Psoas muscle (tissue), 8 donors: ENCODE results near the gene YIF1B. TPM values are rescaled to one million over a fixed set of nuclear protein-coding genes. Genes with fewer than 3 reads are reported as not detected.
"Not testable (repeated sequence)": the region's sequence is repeated elsewhere in the genome, so short reads cannot be mapped to it uniquely, and the experiment has no call there.

ENCODE experiments used
- ATAC-seq, 4 donors: fragments of 200-7000 bp; cut with Tn5 transposase; one replicate each; pipeline ENCODE4 v1.9.1; 2020; ENCODE audit warnings: moderate library complexity in 3 of 4, mild to moderate bottlenecking in 2 of 4
- DNase-seq, 2 donors: peaks; one replicate each; pipeline ENCODE4 v3.0.0-alpha.2; 2020
- H3K27ac ChIP-seq: fragments of 200-600 bp; one replicate; pipeline ENCODE4 v1.8.0; 2022
- H3K27me3 ChIP-seq, 3 donors: fragments of 200-600 bp in 1 of 3; one replicate each; pipeline versions ENCODE4 v1.6.1 to v1.8.0; 2013 to 2022; ENCODE audit warnings: low read length in 2 of 3, mild to moderate bottlenecking in 2 of 3, moderate library complexity in 1 of 3; ENCODE audit not compliant: insufficient read depth in 3 of 3
- H3K36me3 ChIP-seq, 2 donors: fragments of 200-600 bp in 1 of 2; one replicate each; pipeline versions ENCODE4 v1.6.1 to v1.8.0; 2013 to 2022; ENCODE audit warnings: low read depth in 1 of 2, mild to moderate bottlenecking in 1 of 2, moderate library complexity in 1 of 2; ENCODE audit not compliant: insufficient read depth in 1 of 2
- H3K4me1 ChIP-seq: fragments of 200-600 bp; one replicate; pipeline ENCODE4 v1.8.0; 2022
- H3K4me3 ChIP-seq: fragments of 200-600 bp; one replicate; pipeline ENCODE4 v1.8.0; 2022; ENCODE audit warnings: mild to moderate bottlenecking
- H3K9me3 ChIP-seq: fragments of 200-600 bp; one replicate; pipeline ENCODE4 v1.8.0; 2022
- CTCF ChIP-seq: fragments of 200-600 bp; IDR thresholded peaks from one replicate; pipeline ENCODE4 v1.8.0; 2022; ENCODE audit warnings: antibody characterized with exemption
- WGBS, 3 donors: extraction: QIAGEN DNeasy Blood & Tissue Kit; methylation state at CpG; one replicate each; pipeline versions ENCODE4 v1.1.6 to v1.1.7; 2013; 5-methylcytosine and 5-hydroxymethylcytosine counted together
- intact Hi-C, 2 donors: fragments of 100-400 bp; cut with DNase I; formaldehyde crosslinking; loops; one replicate each; pipeline versions ENCODE4 v1.11.0 to v1.14.2; 2022
- polyA plus RNA-seq, 3 donors: library from polyadenylated mRNA; stranded (reverse); fragments of 200-250 nt; gene quantifications; one replicate each; pipeline ENCODE4 v1.2.3, GENCODE V29; 2013
- total RNA-seq, 4 donors: library from RNA; stranded (reverse); fragmentation: NEBNext Ultra II Directional in 2 of 4; extraction: Animal tissue kit (Norgen Biotek cat#: 25700) in 2 of 4; gene quantifications; one replicate each; pipeline versions ENCODE4 v1.2.1 to v1.2.4, GENCODE V29; 2021 to 2023
- donor health status: healthy with polysubstance abuse.
- donor health status: DM: no; HTN: no; CAD: no; lungs with moderate emphysema.
- donor health status: Bipolar disorder and iron deficiency.
- donor health status: healthy.
- donor health status: DM: yes; HTN: yes; CAD: no.
- donor health status: DM: no; HTN: no; CAD: no.
- donor health status: DM: no; HTN: no; CAD: no.
- donor health status: DM: yes; HTN: yes; CAD: no.

YIF1B gene
- total and polyA plus RNA-seq, 7 donors, result 20.1 to 57.7 (median 27.2) TPM

GRCh38 chr19:38346837-38347236, 31.1 kb upstream of the YIF1B start:
- no peak for TF ChIP-seq CTCF
- Histone ChIP-seq H3K9me3 (no peaks in the 10 kb centered on the region), H3K27me3 (peaks cover 0 to 4% (median under 1%) of the 10 kb centered on the region in 3 donors), H3K4me3 (no peak overlapping the region), H3K4me1 (no peaks in the 10 kb centered on the region), H3K27ac (no peak overlapping the region), H3K36me3 (peaks cover 0 to 8% of the 10 kb centered on the region in 2 donors)
- no peak for ATAC-seq
- intact Hi-C loops, result no loop called here
- no peak for DNase-seq
- WGBS, 3 donors, result 77 to 86% (median 78%) methylated on average over 4 of the region's 4 CpGs

- peaks cover 5% of the 10 kb centered on the region for H3K4me1 ChIP-seq
- DNase-seq (no peak), ATAC-seq (no peak)
- no peaks in the 10 kb centered on the region for H3K27me3 ChIP-seq
- no peak for TF ChIP-seq CTCF
- peaks cover 0 to 17% of the 10 kb centered on the region in 2 donors for H3K36me3 ChIP-seq
- 86 to 93% (median 88%) methylated on average over 2 of the region's 2 CpGs for WGBS, 3 donors
- H3K27ac ChIP-seq, result no peak overlapping the region
- H3K4me3 ChIP-seq, result no peak overlapping the region
- intact Hi-C loops, result no loop called here
- H3K9me3 ChIP-seq, result no peaks in the 10 kb centered on the region
Observed at GRCh38 chr19:38340927-38341326, 25.2 kb upstream of the YIF1B start.

GRCh38 chr19:38339011-38339410, 23.3 kb upstream of the YIF1B start:
- WGBS, 3 donors, result 53 to 56% (median 54%) methylated on average over 4 of the region's 4 CpGs
- not testable (repeated sequence) for DNase-seq

GRCh38 chr19:38337360-38337653, 21.6 kb upstream of the YIF1B start:
- 65 to 73% (median 67%) methylated on average over 10 of the region's 10 CpGs for WGBS, 3 donors

More at GRCh38 chr19:38339011-38339410, 23.3 kb upstream of the YIF1B start:
- H3K9me3 ChIP-seq, H3K27me3 ChIP-seq, H3K4me1 ChIP-seq, ATAC-seq, H3K4me3 ChIP-seq, H3K27ac ChIP-seq: not testable (repeated sequence)
- intact Hi-C loops, result loop anchor here (2.0 to 5.0 kb wide), 2 partner anchors 32 to 437 kb away; no protein-coding TSS in a partner anchor
- H3K36me3 ChIP-seq, result peaks cover 0 to 12% of the 10 kb centered on the region in 2 donors

More at GRCh38 chr19:38337360-38337653, 21.6 kb upstream of the YIF1B start:
- no peaks in the 10 kb centered on the region for H3K9me3 ChIP-seq
- DNase-seq, result no peak
- intact Hi-C loops, result loop anchor here in 1 of 2 donors (2.0 to 5.0 kb wide), 2 partner anchors 35 to 435 kb away; no protein-coding TSS in a partner anchor
- TF ChIP-seq CTCF, result no peak
- H3K4me3 ChIP-seq, result peak overlapping the region; percentile 73
- H3K27ac ChIP-seq, result peak overlapping the region; percentile 96
- ATAC-seq, result no peak
- H3K36me3 ChIP-seq, result peaks cover 0 to 9% of the 10 kb centered on the region in 2 donors
- peaks cover 8% of the 10 kb centered on the region for H3K4me1 ChIP-seq
- no peaks in the 10 kb centered on the region for H3K27me3 ChIP-seq
